ENCODE measurements around the gene SMARCB1.

- TF ChIP-seq CTCF (conservative IDR thresholded peaks at IDR 0.05; ENCODE audit: low read depth, low read length) (no peak), EZH2 (IDR thresholded peaks at IDR 0.05; ENCODE audit: borderline replicate concordance, low read depth, low read length, poor library complexity, severe bottlenecking) (no peak)
These were observed 28.9 kb downstream of the SMARCB1 start for GRCh38 chr22:23815541-23816155.
